ENCODE results near the gene KCNC3. TPM values are rescaled to one million over a fixed set of nuclear protein-coding genes. Genes with fewer than 3 reads are reported as not detected.
"Not testable (repeated sequence)": the region's sequence is repeated elsewhere in the genome, so short reads cannot be mapped to it uniquely, and the experiment has no call there.

The KCNC3 gene
- total RNA-seq, 5 donors from 2014 or later (not counting 1 experiment from before 2014, with no cell fraction given): 0.75 to 4.3 (median 1.5) TPM

DNA sequence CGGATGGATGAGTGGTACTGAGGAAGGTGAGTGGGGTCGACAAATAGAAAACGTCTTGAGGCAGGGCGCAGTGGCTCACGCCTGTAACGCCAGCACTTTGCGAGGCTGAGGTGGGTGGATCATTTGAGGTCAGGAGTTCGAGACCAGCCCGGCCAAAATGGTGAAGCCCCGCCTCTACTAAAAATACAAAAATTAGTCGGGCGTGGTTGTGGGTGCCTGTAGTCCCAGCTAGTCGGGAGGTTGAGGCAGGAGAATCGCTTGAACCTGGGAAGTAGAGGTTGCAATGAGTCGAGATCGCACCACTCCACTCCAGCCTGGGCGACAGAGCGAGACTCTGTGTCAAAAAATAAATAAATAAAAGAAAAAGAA, 733 bp upstream of the KCNC3 start:
- peaks cover 8 to 88% of the 10 kb centered on the region in 2 experiments for H3K27me3 ChIP-seq (replicated peaks in 1 of 2; ENCODE audit: control insufficient read depth in 2 of 2, extremely low read depth in 1 of 2, insufficient read depth in 2 of 2, low read length in 1 of 2)
- CTCF ChIA-PET: interaction anchor here in 1 of 2 donors (1.4 kb wide), 1 partner anchor 181 kb away, joined by 3 read pairs; the partner anchor contains the start of gene JOSD2
- Mint-ChIP-seq H3K4me3 (peak overlapping the region; percentile 69 to 84 (median 81)), H3K9me3 (peaks cover 3 to 10% (median 5%) of the 10 kb centered on the region in 3 donors), H3K27me3 (peaks cover 54 to 59% of the 10 kb centered on the region in 2 donors), H3K4me1 (peaks cover 54 to 72% (median 58%) of the 10 kb centered on the region in 3 donors), H3K27ac (peak overlapping the region; percentile 73 to 92)
- POLR2A ChIA-PET; H3K27ac ChIP-seq (ENCODE audit: low read length); H3K9me3 ChIP-seq; ATAC-seq (replicated peaks in 1 of 4); DNase-seq; H3K36me3 ChIP-seq (ENCODE audit: control insufficient read depth in 2 of 2, extremely low read depth in 1 of 2, insufficient read depth in 1 of 2, low read length in 1 of 2); H3K36me3 Mint-ChIP-seq: not testable (repeated sequence)
- 16% methylated on average over 4 of the region's 18 CpGs for WGBS (ENCODE audit: insufficient coverage)
- peak overlapping the region in 1 of 2 donors; percentile 15 for H3K4me3 ChIP-seq (ENCODE audit: control insufficient read depth in 1 of 2, extremely low read depth in 1 of 2, low read length in 1 of 2)
- peaks cover 3 to 85% of the 10 kb centered on the region in 2 experiments for H3K4me1 ChIP-seq (ENCODE audit: control insufficient read depth in 1 of 2, extremely low read depth in 1 of 2, insufficient read depth in 2 of 2, low read length in 2 of 2)

DNA sequence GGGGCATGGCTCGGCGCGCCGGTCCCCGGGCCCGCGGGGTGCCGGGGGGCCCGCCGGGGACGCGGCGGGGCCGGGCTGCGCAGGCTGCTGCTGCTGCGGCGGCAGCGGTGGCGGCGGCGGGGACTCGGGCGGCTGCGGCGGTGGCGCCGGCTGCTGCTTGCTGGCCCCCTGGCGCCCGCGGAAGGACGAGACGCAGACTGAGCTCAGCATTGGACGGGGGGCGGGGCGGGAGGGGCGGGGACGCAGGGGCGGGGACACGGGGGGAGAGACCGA, 368 bp downstream of the KCNC3 start:
- Mint-ChIP-seq H3K27me3 (peaks cover 51 to 59% of the 10 kb centered on the region in 2 donors), H3K36me3 (peaks cover 4% of the 10 kb centered on the region), H3K9me3 (peaks cover 3 to 10% (median 5%) of the 10 kb centered on the region in 3 donors), H3K27ac (no peak overlapping the region), H3K4me3 (peak overlapping the region in 2 of 3 donors; percentile 81 to 84), H3K4me1 (peaks cover 50 to 71% (median 54%) of the 10 kb centered on the region in 3 donors)
- DNase-seq (no peak), ATAC-seq (replicated peaks in 1 of 4) (no peak)
- no peak overlapping the region for H3K4me3 ChIP-seq (ENCODE audit: control insufficient read depth in 1 of 2, extremely low read depth in 1 of 2, low read length in 1 of 2)
- peaks cover 8 to 88% of the 10 kb centered on the region in 2 experiments for H3K27me3 ChIP-seq (replicated peaks in 1 of 2; ENCODE audit: control insufficient read depth in 2 of 2, extremely low read depth in 1 of 2, insufficient read depth in 2 of 2, low read length in 1 of 2)
- ChIA-PET POLR2A (interaction anchor here in 1 of 2 donors (0.6 kb wide), 2 partner anchors 12 to 53 kb away, joined by 4 to 5 read pairs; no protein-coding TSS in a partner anchor), CTCF (interaction anchor here (0.6 to 1.4 kb wide), 6 partner anchors 12 to 396 kb away, joined by 3 to 6 read pairs (median 4); partner anchors contain the start of gene JOSD2 (in 1 of the 2))
- no peaks in the 10 kb centered on the region for H3K36me3 ChIP-seq (ENCODE audit: control insufficient read depth in 2 of 2, extremely low read depth in 1 of 2, insufficient read depth in 1 of 2, low read length in 1 of 2)
- H3K27ac ChIP-seq (ENCODE audit: low read length): no peak overlapping the region
- H3K9me3 ChIP-seq: no peaks in the 10 kb centered on the region
- H3K4me1 ChIP-seq (ENCODE audit: control insufficient read depth in 1 of 2, extremely low read depth in 1 of 2, insufficient read depth in 2 of 2, low read length in 2 of 2): peaks cover 2 to 80% of the 10 kb centered on the region in 2 experiments
- under 1% methylated on average over 18 of the region's 40 CpGs for WGBS (ENCODE audit: insufficient coverage)

DNA sequence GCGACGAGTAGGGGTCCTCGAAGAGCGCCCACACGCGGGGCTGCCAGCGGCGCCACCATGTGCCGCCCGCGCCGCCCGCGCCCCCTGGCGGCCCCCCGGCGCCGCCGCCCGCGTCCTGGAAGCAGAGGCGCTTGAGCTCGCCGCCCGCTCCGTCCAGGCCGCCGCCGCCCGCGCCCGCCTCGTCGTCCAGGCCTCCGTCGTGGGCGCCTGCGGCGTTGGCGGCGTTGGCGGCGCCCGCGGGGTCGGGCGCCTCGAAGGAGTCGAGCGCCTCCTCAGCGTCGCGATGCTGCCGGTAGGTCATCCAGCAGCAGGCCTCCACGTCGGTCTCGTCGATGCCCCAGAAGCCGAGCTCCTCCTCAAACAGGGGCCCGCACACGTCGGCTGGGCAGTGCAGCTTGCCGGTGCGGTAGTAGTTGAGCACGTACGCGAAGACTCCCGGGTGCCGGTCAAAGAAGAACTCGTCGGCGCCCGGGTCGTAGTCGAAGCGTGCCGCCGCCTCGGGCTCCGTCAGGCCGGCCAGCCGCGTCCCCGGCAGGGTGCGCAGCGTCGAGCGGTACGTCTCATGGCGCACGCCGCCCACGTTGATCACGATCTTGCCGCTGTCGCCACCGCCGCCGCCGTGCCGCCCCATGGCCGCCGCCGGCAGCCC, 829 bp downstream of the KCNC3 start:
- H3K4me3 Mint-ChIP-seq: peak overlapping the region in 1 of 3 donors; percentile 70
- H3K27me3 ChIP-seq (replicated peaks in 1 of 2; ENCODE audit: control insufficient read depth in 2 of 2, extremely low read depth in 1 of 2, insufficient read depth in 2 of 2, low read length in 1 of 2): peaks cover 8 to 86% of the 10 kb centered on the region in 2 experiments
- peak in 3 of 35 experiments; percentile 16 to 46 (median 22) for DNase-seq
- ATAC-seq (replicated peaks in 1 of 4): peak in 1 of 4 experiments; percentile 1
- H3K27ac Mint-ChIP-seq: no peak overlapping the region
- peaks cover 4% of the 10 kb centered on the region for H3K36me3 Mint-ChIP-seq
- H3K36me3 ChIP-seq (ENCODE audit: control insufficient read depth in 2 of 2, extremely low read depth in 1 of 2, insufficient read depth in 1 of 2, low read length in 1 of 2): no peaks in the 10 kb centered on the region
- peaks cover 2 to 75% of the 10 kb centered on the region in 2 experiments for H3K4me1 ChIP-seq (ENCODE audit: control insufficient read depth in 1 of 2, extremely low read depth in 1 of 2, insufficient read depth in 2 of 2, low read length in 2 of 2)
- POLR2A ChIA-PET: interaction anchor here in 1 of 2 donors (0.6 kb wide), 2 partner anchors 12 to 52 kb away, joined by 4 to 5 read pairs; no protein-coding TSS in a partner anchor
- H3K9me3 Mint-ChIP-seq: peaks cover 3 to 10% (median 5%) of the 10 kb centered on the region in 3 donors
- H3K27me3 Mint-ChIP-seq: peaks cover 51 to 59% of the 10 kb centered on the region in 2 donors
- no peaks in the 10 kb centered on the region for H3K9me3 ChIP-seq
- H3K27ac ChIP-seq (ENCODE audit: low read length): no peak overlapping the region
- 4% methylated on average over 104 of the region's 104 CpGs for WGBS (ENCODE audit: insufficient coverage)
- H3K4me3 ChIP-seq (ENCODE audit: control insufficient read depth in 1 of 2, extremely low read depth in 1 of 2, low read length in 1 of 2): peak overlapping the region in 1 of 2 donors; percentile 25
- CTCF ChIA-PET: interaction anchor here (0.6 to 1.4 kb wide), 6 partner anchors 13 to 397 kb away, joined by 3 to 6 read pairs (median 4); partner anchors contain the start of gene JOSD2 (in 1 of the 2)
- H3K4me1 Mint-ChIP-seq: peaks cover 46 to 66% (median 50%) of the 10 kb centered on the region in 3 donors

DNA sequence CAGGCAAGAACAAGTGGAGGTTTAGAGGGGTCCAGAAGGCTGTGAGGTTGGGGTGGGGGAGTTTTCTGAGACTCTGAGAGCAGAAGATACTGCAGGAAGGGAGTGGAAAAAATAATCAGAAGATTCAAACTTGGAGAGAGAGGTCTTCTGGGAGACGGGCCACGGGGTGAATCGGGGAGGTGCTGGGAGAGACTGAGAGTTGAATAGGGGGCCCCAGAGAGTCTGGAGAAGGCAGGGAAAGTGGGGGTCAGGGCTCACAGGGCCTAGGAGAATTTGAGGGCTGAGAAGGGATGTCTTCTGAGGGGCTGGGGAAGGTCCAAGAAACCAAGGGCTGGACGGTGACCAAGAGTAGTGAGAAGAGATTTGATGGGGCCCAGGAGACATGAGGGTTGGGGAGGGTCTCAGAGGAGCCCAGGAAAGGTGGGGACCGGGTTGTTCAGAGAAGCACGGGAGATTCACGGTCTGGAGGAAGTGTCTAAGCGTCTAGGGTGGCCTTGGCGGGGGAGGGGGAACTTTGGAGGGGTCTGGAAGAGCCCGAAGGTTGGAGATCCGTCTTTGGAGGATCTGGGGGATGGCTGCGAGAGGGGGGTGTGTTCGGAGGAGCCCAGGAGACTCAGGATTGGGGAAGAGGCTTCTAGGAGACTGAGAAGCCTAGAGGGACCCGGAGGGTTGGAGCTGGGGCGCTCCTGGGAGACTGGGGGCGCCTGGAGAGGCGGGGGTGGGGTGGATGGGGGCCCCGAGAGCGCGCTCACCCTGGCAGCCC, 1.5 kb downstream of the KCNC3 start:
- Histone ChIP-seq H3K27ac (ENCODE audit: low read length) (no peak overlapping the region), H3K27me3 (replicated peaks in 1 of 2; ENCODE audit: control insufficient read depth in 2 of 2, extremely low read depth in 1 of 2, insufficient read depth in 2 of 2, low read length in 1 of 2) (peaks cover 8 to 81% of the 10 kb centered on the region in 2 experiments), H3K36me3 (ENCODE audit: control insufficient read depth in 2 of 2, extremely low read depth in 1 of 2, insufficient read depth in 1 of 2, low read length in 1 of 2) (no peaks in the 10 kb centered on the region), H3K4me1 (ENCODE audit: control insufficient read depth in 1 of 2, extremely low read depth in 1 of 2, insufficient read depth in 2 of 2, low read length in 2 of 2) (peaks cover 2 to 68% of the 10 kb centered on the region in 2 experiments), H3K9me3 (no peaks in the 10 kb centered on the region), H3K4me3 (ENCODE audit: control insufficient read depth in 1 of 2, extremely low read depth in 1 of 2, low read length in 1 of 2) (no peak overlapping the region)
- Mint-ChIP-seq H3K4me3 (peak overlapping the region; percentile 28 to 70 (median 54)), H3K9me3 (peaks cover 3 to 10% (median 5%) of the 10 kb centered on the region in 3 donors), H3K36me3 (peaks cover 4% of the 10 kb centered on the region), H3K4me1 (peaks cover 45 to 62% (median 47%) of the 10 kb centered on the region in 3 donors), H3K27ac (peak overlapping the region in 1 of 2 donors; percentile 59), H3K27me3 (peaks cover 49 to 56% of the 10 kb centered on the region in 2 donors)
- POLR2A ChIA-PET: no interaction called here
- DNase-seq: no peak
- no peak for ATAC-seq (replicated peaks in 1 of 4)
- CTCF ChIA-PET: no interaction called here
- 18% methylated on average over 19 of the region's 20 CpGs for WGBS (ENCODE audit: insufficient coverage)

DNA sequence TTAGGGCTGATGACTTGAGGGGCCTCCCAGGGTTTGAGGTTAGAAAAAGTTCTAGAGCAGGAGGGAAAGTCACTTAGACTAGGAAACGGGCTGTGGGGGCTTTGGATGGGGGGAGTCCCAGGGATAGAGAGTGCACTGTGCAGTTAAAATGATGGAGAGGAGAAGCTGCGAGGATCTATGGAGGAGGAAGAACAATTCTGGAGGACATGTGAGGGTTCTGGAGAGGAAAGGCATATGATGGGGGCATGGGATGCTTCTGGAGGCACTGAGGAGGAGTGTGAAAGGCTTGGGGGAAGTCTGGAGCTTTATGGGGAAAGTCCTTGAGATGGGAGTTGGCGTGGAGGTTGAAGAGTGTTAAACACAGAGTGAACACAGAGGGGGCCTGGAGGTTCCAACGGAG, 2.2 kb downstream of the KCNC3 start:
- H3K27me3 Mint-ChIP-seq: peaks cover 42 to 51% of the 10 kb centered on the region in 2 donors
- Histone ChIP-seq H3K9me3 (no peaks in the 10 kb centered on the region), H3K4me1 (ENCODE audit: control insufficient read depth in 1 of 2, extremely low read depth in 1 of 2, insufficient read depth in 2 of 2, low read length in 2 of 2) (peaks cover 2 to 62% of the 10 kb centered on the region in 2 experiments), H3K27me3 (replicated peaks in 1 of 2; ENCODE audit: control insufficient read depth in 2 of 2, extremely low read depth in 1 of 2, insufficient read depth in 2 of 2, low read length in 1 of 2) (peaks cover 8 to 80% of the 10 kb centered on the region in 2 experiments), H3K36me3 (ENCODE audit: control insufficient read depth in 2 of 2, extremely low read depth in 1 of 2, insufficient read depth in 1 of 2, low read length in 1 of 2) (no peaks in the 10 kb centered on the region), H3K27ac (ENCODE audit: low read length) (no peak overlapping the region), H3K4me3 (ENCODE audit: control insufficient read depth in 1 of 2, extremely low read depth in 1 of 2, low read length in 1 of 2) (no peak overlapping the region)
- no peak for ATAC-seq (replicated peaks in 1 of 4)
- DNase-seq: no peak
- CTCF ChIA-PET: no interaction called here
- peaks cover 4% of the 10 kb centered on the region for H3K36me3 Mint-ChIP-seq
- peaks cover 41 to 56% (median 45%) of the 10 kb centered on the region in 3 donors for H3K4me1 Mint-ChIP-seq
- peaks cover 3 to 10% (median 5%) of the 10 kb centered on the region in 3 donors for H3K9me3 Mint-ChIP-seq
- no peak overlapping the region for H3K27ac Mint-ChIP-seq
- POLR2A ChIA-PET: no interaction called here
- 49% methylated on average over 4 of the region's 4 CpGs for WGBS (ENCODE audit: insufficient coverage)
- H3K4me3 Mint-ChIP-seq: peak overlapping the region in 2 of 3 donors; percentile 54 to 70

DNA sequence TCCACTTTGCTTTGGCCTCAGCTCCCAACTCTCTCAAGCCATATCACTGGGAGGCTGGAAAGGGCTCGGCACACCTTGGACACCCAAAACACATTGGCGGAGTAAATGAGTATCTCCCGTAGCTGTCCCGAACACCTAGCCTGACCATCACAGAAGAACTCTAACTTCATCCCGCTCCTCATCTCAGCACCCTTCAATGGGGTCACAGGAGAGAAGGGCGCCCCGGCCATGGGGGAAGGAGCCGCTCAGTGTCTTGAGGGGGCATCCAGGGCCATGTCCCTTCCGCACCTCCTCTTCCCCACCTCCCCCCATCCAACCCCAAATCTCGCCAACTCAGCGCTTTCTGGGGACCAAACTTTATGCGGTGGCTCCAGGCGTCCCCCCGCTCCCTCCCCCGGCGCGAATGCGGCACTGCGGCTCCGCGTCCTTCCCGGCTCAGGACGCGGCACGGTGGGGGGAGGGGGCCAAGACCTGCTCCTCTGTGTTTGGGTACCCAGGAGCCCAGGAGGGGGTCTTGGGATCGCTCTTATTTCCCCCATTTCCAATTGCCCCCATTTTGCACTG, 3.0 kb downstream of the KCNC3 start:
- H3K36me3 ChIP-seq (ENCODE audit: control insufficient read depth in 2 of 2, extremely low read depth in 1 of 2, insufficient read depth in 1 of 2, low read length in 1 of 2): no peaks in the 10 kb centered on the region
- 8% methylated on average over 13 of the region's 26 CpGs for WGBS (ENCODE audit: insufficient coverage)
- Mint-ChIP-seq H3K9me3 (peaks cover 3 to 10% (median 5%) of the 10 kb centered on the region in 3 donors), H3K4me1 (peaks cover 34 to 47% (median 36%) of the 10 kb centered on the region in 3 donors), H3K27ac (no peak overlapping the region), H3K36me3 (peaks cover 4% of the 10 kb centered on the region), H3K4me3 (peak overlapping the region in 1 of 3 donors; percentile 70), H3K27me3 (peaks cover 34 to 47% of the 10 kb centered on the region in 2 donors)
- no peak overlapping the region for H3K4me3 ChIP-seq (ENCODE audit: control insufficient read depth in 1 of 2, extremely low read depth in 1 of 2, low read length in 1 of 2)
- H3K4me1 ChIP-seq (ENCODE audit: control insufficient read depth in 1 of 2, extremely low read depth in 1 of 2, insufficient read depth in 2 of 2, low read length in 2 of 2): peaks cover under 1 to 54% of the 10 kb centered on the region in 2 experiments
- peaks cover 8 to 75% of the 10 kb centered on the region in 2 experiments for H3K27me3 ChIP-seq (replicated peaks in 1 of 2; ENCODE audit: control insufficient read depth in 2 of 2, extremely low read depth in 1 of 2, insufficient read depth in 2 of 2, low read length in 1 of 2)
- no peak overlapping the region for H3K27ac ChIP-seq (ENCODE audit: low read length)
- ATAC-seq (replicated peaks in 1 of 4) (no peak), DNase-seq (no peak)
- CTCF ChIA-PET: no interaction called here
- POLR2A ChIA-PET: interaction anchor here in 1 of 2 donors (0.7 kb wide), 1 partner anchor 146 kb away, joined by 5 read pairs; no protein-coding TSS in a partner anchor
- H3K9me3 ChIP-seq: no peaks in the 10 kb centered on the region

All from T-cell (primary cell).